GM12892 (cell line): Measurements from ENCODE around the gene C10orf143.

Experiments
- DNase-seq: peaks from one replicate; pipeline ENCODE4 v3.0.0; 2011; ENCODE audit not compliant: insufficient read length
- FAIRE-seq: peaks from 2 replicates; lab custom pipeline; 2011; peaks lifted over from hg19 to GRCh38; lab: Jason Lieb, UNC
- POLR2A ChIP-seq: IDR thresholded peaks from 2 replicates; pipeline ENCODE4 v1.6.1; 2011; ENCODE audit warnings: low read depth, low read length, control low read depth
- POLR2AphosphoS5 ChIP-seq: IDR thresholded peaks from 2 replicates; pipeline ENCODE4 v1.6.1; 2011; ENCODE audit warnings: low read depth, low read length, control low read depth
- TAF1 ChIP-seq: IDR thresholded peaks from 2 replicates; pipeline ENCODE4 v1.6.1; 2011; ENCODE audit warnings: low read depth, mild to moderate bottlenecking, control low read depth, low read length, borderline replicate concordance

Gene C10orf143

GRCh38 chr10:130017631-130018022 is 93.0 kb downstream of the C10orf143 start:
- no peak for FAIRE-seq
- DNase-seq: no peak
- TF ChIP-seq TAF1 (no peak), POLR2A (no peak), POLR2AphosphoS5 (no peak)

DNA sequence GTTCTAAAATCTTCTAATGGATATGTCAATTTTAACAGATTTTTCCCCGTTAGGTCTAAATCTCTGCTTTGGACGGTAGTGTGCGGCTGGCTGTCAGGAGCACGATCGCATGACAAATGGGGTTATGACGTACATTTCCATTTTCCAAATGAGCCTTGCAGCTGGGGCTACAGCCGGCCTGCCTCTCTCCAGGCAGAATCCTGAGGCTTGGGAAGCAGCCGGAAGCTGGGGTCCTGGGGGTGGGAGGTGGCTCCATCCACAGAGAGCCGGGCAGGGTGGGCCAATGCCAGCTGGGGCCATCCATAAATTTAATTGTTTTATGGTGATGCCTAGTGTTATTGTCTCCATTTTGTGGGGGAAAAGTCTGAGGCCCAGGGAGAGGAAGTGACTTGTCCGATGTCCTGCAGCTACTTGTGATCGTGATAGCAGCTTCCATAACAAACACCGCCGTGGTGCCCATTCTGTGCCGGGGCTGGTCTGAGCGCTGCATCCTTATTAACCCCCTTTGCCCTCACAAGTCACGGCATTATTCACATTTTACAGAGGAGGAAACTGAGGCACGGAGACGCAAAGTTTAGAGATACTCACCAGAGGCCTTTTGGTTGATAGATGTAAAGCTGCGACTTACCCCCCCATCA is 93.5 kb downstream of the C10orf143 start:
- no peak for FAIRE-seq
- TF ChIP-seq POLR2A: no peak
- TF ChIP-seq POLR2AphosphoS5: no peak
- no peak for TF ChIP-seq TAF1
- no peak for DNase-seq

GRCh38 chr10:130016095-130016494 is 94.5 kb downstream of the C10orf143 start:
- TF ChIP-seq POLR2A (no peak), POLR2AphosphoS5 (no peak), TAF1 (no peak)
- FAIRE-seq (no peak), DNase-seq (no peak)

- TF ChIP-seq POLR2A (no peak), TAF1 (no peak), POLR2AphosphoS5 (no peak)
- DNase-seq (no peak), FAIRE-seq (no peak)
Observed at GRCh38 chr10:130015075-130015695, 95.4 kb downstream of the C10orf143 start.

DNA sequence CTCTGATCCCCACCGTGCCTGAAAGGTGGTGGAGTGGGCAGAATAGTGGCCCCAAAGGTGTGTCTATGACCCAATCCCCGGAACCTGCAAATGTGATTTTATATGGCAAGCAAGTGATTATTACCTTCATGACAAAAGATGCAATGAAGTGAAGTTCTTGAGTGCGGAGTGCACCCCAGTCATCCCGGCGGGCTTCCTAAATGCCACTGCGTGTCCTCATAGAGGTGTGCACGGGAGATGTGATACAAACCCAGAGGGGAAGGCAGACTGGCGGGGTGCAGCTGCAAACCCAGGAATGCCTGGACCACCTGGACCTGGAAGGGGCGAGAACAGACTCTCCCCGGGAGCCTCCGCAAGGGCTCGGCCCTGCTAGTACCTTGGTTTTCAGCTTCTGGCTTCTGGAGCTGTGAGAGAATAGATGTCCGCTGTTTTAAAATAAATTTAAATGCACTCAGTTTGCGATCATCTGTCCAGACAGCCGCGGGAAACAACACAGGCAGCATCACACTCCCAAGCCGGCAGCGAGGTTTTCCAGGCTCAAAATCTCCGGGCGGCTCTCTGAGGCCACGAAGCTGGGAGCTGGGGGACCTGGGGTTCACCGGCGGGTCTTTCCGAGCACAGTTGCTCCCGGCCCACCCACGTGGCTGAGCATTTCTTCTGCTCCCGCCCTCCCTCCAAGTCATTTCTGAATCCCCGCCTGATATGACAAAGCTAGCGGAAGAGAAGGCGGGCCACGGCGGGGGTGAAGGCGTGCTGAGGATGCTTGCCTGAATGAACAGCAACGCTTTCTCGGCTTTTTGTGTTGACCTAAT is 96.2 kb downstream of the C10orf143 start:
- no peak for TF ChIP-seq POLR2AphosphoS5
- no peak for TF ChIP-seq TAF1
- TF ChIP-seq POLR2A: no peak
- no peak for FAIRE-seq
- no peak for DNase-seq
